SJSA1 (cell line): Measurements from ENCODE around the gene ZNF26. TPM values are rescaled to one million over a fixed set of nuclear protein-coding genes. Genes with fewer than 3 reads are reported as not detected.
"Not testable (repeated sequence)": the region's sequence is repeated elsewhere in the genome, so short reads cannot be mapped to it uniquely, and the experiment has no call there.

Experiments
- DNase-seq, 2 experiments: peaks; one replicate each; pipeline ENCODE4 v3.0.0-alpha.2; 2015 to 2020; ENCODE audit warnings: low spot score in 2 of 2, low read depth in 1 of 2
- H3K27ac ChIP-seq: fragments of 250-450 bp; sonication (Bioruptor Pico); 2 replicates; pipeline ENCODE4 v1.5.1; 2020; ENCODE audit warnings: mild to moderate bottlenecking, moderate library complexity
- H3K27me3 ChIP-seq: fragments of 250-450 bp; sonication (Bioruptor Pico); replicated peaks from 2 replicates; pipeline ENCODE4 v1.5.1; 2020; ENCODE audit warnings: mild to moderate bottlenecking, moderate library complexity
- H3K36me3 ChIP-seq: fragments of 250-450 bp; sonication (Bioruptor Pico); 2 replicates; pipeline ENCODE4 v1.5.1; 2020; ENCODE audit warnings: mild to moderate bottlenecking
- H3K4me1 ChIP-seq: fragments of 250-450 bp; sonication (Bioruptor Pico); replicated peaks from 2 replicates; pipeline ENCODE4 v1.6.1; 2021; ENCODE audit warnings: mild to moderate bottlenecking
- H3K4me3 ChIP-seq: fragments of 250-450 bp; sonication (Bioruptor Pico); 2 replicates; pipeline ENCODE4 v1.5.1; 2020; ENCODE audit warnings: mild to moderate bottlenecking
- H3K9me3 ChIP-seq: fragments of 250-450 bp; sonication (Bioruptor Pico); replicated peaks from 2 replicates; pipeline ENCODE4 v1.5.1; 2020; ENCODE audit warnings: mild to moderate bottlenecking
- total RNA-seq: library from RNA; depleted of rRNA; stranded (reverse); fragments of >200 nt; shearing (Covaris generic); gene quantifications from 2 replicates; pipeline ENCODE4 v1.2.3, GENCODE V29; 2014; rRNA removed

The ZNF26 gene, protein sequence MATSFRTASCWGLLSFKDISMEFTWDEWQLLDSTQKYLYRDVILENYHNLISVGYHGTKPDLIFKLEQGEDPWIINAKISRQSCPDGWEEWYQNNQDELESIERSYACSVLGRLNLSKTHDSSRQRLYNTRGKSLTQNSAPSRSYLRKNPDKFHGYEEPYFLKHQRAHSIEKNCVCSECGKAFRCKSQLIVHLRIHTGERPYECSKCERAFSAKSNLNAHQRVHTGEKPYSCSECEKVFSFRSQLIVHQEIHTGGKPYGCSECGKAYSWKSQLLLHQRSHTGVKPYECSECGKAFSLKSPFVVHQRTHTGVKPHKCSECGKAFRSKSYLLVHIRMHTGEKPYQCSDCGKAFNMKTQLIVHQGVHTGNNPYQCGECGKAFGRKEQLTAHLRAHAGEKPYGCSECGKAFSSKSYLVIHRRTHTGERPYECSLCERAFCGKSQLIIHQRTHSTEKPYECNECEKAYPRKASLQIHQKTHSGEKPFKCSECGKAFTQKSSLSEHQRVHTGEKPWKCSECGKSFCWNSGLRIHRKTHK
- total RNA-seq: 5.8 and 10.4 TPM in 2 replicates

DNA sequence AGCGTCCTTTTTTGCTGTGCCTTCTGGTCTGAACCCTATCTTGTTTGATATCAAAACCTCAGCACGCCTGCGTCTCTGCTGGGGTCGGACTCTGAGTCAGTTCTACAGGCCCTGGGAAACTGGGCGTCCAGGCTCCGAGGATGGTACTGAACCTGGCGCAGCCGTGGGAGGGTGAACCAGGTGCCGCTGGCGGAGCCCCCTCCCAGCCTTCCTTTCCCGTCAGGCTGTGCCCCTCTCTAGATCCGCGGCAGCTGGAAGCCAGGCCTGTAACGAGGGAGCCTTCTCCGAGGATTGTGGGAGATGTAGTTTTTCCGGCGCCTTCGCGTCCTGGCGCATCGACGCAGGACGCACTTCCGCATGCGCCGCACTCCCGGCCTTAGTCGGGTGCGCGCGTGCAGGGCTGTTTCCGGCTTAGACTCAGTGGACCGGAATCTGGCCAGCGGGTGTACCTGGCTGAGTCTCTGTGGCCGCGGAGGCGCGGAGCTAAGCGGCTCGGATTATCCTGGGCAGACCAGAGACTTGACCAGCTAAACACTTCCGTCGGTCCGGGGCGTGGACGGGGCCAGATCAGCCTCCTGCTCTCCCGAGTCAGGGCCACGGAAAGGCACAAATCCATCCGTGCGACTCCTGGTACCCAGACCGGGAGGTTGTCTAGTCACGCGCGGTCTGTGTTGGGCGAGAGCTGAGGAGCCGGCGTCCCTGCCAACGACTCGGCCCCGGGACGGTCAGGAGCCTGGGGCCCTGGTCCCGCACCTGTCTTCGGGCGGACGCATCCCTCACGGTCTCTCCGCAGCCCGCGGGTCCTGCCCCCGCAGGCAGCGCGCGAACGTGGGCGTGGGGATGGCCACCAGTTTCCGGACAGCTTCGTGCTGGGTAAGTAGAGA is at the start of gene ZNF26:
Gene ZNF26, plus strand, starts transcription at position 367 of the 884 bp plus-strand sequence. Its CDS starts 474 bp downstream, at position 841.
- Histone ChIP-seq H3K4me1 (no peaks in the 10 kb centered on the region), H3K9me3 (0 out of 2 replicates have a peak, but pooled peaks cover 10% of the 10 kb centered on the region), H3K27ac (no peak within 1 kb of the TSS), H3K36me3 (no peaks in the 10 kb centered on the region), H3K4me3 (peak within 1 kb of the TSS; percentile 56), H3K27me3 (no peaks in the 10 kb centered on the region)
- DNase-seq: peak; percentile 53 to 68

DNA sequence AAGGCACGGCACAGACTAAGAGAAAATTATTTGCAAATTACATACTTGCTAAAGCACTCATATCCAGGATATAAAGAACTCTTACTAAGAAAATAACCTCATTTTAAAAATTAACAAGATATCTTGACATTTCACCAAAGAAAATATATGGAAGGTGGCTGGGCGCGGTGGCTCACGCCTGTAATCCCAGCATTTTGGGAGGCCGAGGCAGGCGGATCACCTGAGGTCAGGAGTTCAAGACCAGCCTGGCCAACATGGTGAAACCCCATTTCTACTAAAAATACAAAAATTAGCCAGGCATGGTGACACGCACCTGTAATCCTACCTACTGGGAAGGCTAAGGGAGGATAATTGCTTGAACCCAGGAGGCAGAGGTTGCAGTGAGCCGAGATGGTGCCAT is 49.2 kb upstream of the ZNF26 start:
- not testable (repeated sequence) for H3K36me3 ChIP-seq, H3K4me1 ChIP-seq
- H3K9me3 ChIP-seq: peaks cover 68% of the 10 kb centered on the region

DNA sequence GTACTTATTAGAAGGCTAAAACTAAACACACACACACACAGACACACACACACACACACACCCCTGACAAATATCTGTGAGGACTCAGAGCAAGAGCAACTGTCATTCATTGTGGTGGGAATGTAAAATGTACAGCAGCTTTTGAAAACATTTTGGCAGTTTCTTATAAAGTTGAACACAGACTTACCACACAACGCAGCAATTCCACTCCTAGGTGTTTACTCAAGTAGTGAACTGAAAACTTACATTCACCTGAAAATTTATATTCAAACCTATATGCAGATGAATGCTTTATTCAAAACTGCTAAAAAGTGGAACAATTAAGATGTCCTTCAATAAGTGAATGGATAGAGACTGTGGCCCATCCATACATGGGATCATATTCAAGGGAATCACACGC is 48.7 kb upstream of the ZNF26 start:
- H3K4me1 ChIP-seq: no peaks in the 10 kb centered on the region

More for the DNA sequence above, 49.2 kb upstream of the ZNF26 start:
- not testable (repeated sequence) for H3K4me3 ChIP-seq, H3K27ac ChIP-seq, H3K27me3 ChIP-seq
- DNase-seq: peak in 1 of 2 experiments; percentile 69

DNA sequence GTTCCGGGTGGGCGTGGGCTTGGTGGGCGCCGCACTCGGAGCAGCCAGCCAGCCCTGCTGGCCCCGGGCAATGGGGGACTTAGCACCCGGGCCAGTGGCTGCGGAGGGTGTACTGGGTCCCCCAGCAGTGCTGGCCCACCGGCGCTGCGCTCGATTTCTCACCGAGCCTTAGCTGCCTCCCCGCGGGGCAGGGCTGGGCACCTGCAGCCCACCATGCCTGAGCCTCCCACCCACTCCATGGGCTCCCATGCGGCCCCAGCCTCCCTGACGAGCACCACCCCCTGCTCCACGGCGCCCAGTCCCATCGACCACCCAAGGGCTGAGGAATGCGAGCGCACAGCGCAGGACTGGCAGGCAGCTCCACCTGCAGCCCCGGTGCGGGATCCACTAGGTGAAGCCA is 47.4 kb upstream of the ZNF26 start:
- peaks cover 69% of the 10 kb centered on the region for H3K9me3 ChIP-seq
- H3K27me3 ChIP-seq, H3K27ac ChIP-seq, H3K36me3 ChIP-seq, H3K4me1 ChIP-seq, H3K4me3 ChIP-seq: not testable (repeated sequence)
- DNase-seq: peak in 1 of 2 experiments; percentile 86

More for the DNA sequence above, 48.7 kb upstream of the ZNF26 start:
- peaks cover 70% of the 10 kb centered on the region for H3K9me3 ChIP-seq
- no peaks in the 10 kb centered on the region for H3K36me3 ChIP-seq
- H3K4me3 ChIP-seq: no peak overlapping the region
- peak in 1 of 2 experiments; percentile 59 for DNase-seq
- peaks cover 7% of the 10 kb centered on the region; the same call in 1 of the 2 replicates for H3K27me3 ChIP-seq
- no peak overlapping the region for H3K27ac ChIP-seq

DNA sequence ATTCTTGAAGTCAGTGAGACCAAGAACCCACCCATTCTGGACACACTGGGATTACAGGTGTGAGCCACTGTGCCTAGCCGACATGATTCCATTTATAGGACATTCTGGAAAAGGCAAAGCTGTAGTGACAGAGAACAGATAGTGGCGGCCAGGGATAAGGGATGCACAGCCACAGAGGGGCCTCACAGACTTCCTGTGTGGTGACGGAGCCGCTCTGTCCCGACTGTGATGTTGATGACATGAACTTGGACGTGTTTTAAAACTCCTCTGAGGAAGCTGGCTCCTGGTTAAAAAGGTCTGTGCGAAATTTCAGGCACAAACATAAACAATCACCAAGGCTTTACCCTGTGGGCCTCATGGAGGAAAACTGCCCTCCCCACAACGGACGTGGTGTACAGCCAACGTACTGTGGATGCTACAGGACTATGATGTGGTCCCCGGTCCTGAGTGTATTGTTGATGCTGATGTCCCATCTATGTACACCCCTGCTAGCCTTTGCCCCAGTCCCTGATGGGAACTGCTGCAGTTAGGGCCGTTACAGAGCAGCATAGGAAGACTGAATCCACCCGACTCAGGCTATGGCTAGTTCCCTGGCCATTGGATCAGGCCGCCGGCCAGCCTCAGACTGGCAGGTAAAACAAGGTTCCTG is 46.0 kb upstream of the ZNF26 start:
- Histone ChIP-seq H3K4me3 (no peak overlapping the region), H3K27me3 (peaks cover 16% of the 10 kb centered on the region), H3K4me1 (no peaks in the 10 kb centered on the region), H3K36me3 (no peaks in the 10 kb centered on the region), H3K27ac (no peak overlapping the region), H3K9me3 (peaks cover 65% of the 10 kb centered on the region)
- DNase-seq: peak; percentile 52 to 84

DNA sequence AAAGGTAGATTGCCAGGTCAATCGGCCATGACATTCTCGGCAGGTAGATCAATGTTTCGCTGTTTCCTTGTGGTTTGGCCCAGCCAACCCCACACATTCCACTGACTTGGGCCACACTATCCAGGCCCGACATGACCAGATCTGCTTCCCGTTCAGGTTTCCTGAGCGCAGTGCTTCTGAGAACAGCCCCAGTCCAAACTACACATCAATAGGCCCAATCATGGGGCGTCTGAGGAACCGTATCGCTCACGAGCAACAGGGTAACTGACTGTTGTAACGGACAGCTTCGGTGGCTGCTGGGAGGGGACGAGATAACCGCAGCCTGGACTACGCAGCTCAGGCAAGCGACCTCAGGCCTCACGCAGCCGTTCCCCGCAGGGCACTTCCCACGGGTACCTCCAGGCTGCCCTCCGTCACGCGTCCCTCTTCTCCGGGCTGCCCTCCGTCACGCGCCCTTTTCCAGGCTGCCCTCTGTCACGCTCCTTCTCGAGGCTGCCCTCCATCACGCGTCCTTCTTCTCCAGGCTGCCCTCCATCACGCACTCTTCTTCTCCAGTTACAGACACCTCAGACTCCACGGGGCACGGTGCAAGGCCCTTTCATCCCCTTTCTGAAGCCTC is 44.7 kb upstream of the ZNF26 start:
- Histone ChIP-seq H3K27ac (no peak overlapping the region), H3K4me3 (no peak overlapping the region), H3K4me1 (no peaks in the 10 kb centered on the region), H3K36me3 (no peaks in the 10 kb centered on the region), H3K9me3 (peaks cover 69% of the 10 kb centered on the region), H3K27me3 (peaks cover 25% of the 10 kb centered on the region)
- DNase-seq: peak; percentile 56 to 88

DNA sequence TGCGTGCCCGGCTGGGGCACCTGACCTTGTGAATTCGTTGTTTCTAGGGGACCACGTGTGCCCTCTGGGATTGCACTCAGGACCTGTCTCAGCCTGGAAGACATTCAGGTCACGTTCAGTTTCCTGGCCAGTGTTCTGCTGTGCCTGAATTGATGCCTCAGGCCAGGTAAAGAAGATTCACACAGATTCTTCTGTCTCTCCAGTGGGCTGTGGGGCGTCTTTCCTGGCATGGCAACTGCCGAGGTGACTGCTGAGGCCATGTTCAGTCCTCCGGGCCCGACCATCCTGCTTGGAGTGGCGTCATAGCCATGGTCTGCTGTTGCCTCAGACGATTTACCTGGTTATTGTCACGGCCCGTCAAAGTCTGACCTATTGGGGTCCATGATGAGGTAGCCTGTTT is 43.6 kb upstream of the ZNF26 start:
- H3K27ac ChIP-seq: no peak overlapping the region
- H3K36me3 ChIP-seq: no peaks in the 10 kb centered on the region
- H3K4me1 ChIP-seq: no peaks in the 10 kb centered on the region
- H3K4me3 ChIP-seq: no peak overlapping the region
- H3K27me3 ChIP-seq: peaks cover 30% of the 10 kb centered on the region
- H3K9me3 ChIP-seq: peaks cover 72% of the 10 kb centered on the region
- DNase-seq: peak; percentile 40 to 89

DNA sequence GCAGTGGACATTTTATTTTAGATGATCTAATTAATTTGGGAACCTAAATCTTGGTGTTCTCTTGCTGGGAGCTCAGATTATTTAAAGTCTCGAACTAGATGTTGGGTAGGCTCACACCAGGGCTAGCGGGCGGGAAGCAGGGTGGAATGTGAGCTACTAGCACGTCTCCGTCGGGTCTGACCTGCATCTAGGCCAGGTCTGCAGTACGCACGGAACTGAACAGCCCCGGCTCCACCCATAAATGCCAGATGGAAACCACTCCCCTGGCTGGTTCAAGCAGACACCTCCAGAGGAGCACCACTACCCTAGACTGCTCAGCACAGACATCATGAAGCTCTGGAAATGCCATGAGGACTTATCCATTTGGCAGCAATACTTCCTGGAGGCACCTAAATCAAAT is 40.4 kb upstream of the ZNF26 start:
- peaks cover 84% of the 10 kb centered on the region for H3K9me3 ChIP-seq

DNA sequence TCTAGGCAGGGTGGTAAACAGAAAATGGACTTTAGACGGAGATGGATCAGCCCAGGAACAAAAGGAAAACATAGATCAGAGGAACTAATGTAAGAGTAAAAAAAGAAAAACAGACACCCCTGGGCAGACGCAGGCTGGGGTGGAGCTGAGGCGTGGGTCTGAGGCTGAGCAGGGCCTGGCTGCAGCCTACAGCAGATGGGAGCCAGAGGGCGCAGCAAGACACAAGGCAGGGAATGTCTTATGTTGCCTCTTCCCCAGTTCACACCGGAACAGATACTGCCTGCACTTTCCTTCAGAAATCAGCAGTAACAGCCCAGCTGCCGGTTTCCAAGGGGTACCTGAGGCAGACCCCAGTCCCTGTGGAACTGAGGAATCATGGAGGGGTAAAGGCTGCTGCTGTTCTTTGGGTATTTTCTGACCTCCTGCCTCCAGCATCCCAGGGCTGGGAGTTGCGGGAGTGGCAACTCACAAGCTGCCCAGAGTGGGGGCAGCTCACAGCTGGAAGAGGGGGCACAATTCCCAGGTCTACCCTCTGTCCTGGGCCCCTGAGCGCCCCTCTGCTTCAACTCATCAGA is 39.8 kb upstream of the ZNF26 start:
- H3K36me3 ChIP-seq: peaks cover 4% of the 10 kb centered on the region; the same call in 1 of the 2 replicates
- peaks cover 25% of the 10 kb centered on the region for H3K27me3 ChIP-seq
- H3K27ac ChIP-seq: no peak overlapping the region
- DNase-seq: peak; percentile 69 to 88
- H3K4me1 ChIP-seq: peaks cover 8% of the 10 kb centered on the region
- H3K9me3 ChIP-seq: peaks cover 84% of the 10 kb centered on the region
- H3K4me3 ChIP-seq: no peak overlapping the region

More for the DNA sequence above, 40.4 kb upstream of the ZNF26 start:
- peak in 1 of 2 experiments; percentile 90 for DNase-seq
- Histone ChIP-seq H3K27me3 (peaks cover 25% of the 10 kb centered on the region), H3K36me3 (peaks cover 3% of the 10 kb centered on the region; the same call in 1 of the 2 replicates), H3K4me3 (no peak overlapping the region), H3K4me1 (peaks cover 3% of the 10 kb centered on the region), H3K27ac (no peak overlapping the region)

DNA sequence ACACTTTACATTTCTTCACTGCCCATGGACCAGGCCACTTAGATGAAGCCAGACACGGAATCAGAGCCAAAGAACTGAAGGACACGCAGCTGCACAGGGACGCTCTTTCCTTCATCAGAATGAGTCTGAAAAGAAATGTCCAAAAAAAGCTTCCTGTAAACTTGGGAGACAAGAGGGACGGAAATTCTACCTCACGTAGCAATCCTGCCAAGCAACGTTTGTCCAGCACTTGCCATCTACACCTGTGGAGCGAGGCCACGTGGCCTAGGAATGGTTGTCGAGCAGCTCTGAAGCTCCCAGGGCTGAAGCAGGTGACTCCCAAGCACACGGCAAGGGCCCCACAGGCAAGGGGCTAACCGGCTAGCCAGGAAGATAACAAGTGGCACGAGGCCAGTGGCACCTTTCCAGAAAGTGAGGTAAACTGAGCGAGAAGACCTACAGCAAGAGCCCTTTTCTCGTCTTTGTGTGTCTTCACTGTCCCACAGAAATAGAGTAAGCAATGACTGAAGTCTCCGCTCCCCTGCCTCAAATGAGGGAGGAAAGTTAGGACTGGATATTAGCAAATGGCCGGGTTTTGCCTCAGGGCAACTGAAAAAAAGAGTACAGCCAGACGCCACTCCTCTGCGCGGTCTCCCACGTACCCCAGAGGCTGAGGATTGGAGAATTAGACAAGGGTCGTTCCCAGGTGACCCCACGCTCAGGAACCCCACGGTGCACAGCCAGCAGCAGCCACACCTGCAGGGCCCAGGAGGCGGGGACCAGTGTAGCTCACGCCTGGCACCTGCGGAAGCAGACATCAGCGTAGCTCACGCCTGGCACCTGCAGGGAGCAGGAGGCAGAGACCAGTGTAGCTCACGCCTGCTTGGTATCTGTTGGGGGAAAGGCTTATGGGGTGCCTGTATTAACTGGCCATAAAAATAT is 37.8 kb upstream of the ZNF26 start:
- peaks cover 4% of the 10 kb centered on the region; the same call in 1 of the 2 replicates for H3K36me3 ChIP-seq
- H3K4me3 ChIP-seq: no peak overlapping the region
- H3K9me3 ChIP-seq: peaks cover 85% of the 10 kb centered on the region
- peaks cover 8% of the 10 kb centered on the region for H3K4me1 ChIP-seq
- DNase-seq: peak; percentile 64 to 91
- peaks cover 25% of the 10 kb centered on the region for H3K27me3 ChIP-seq
- no peak overlapping the region for H3K27ac ChIP-seq

DNA sequence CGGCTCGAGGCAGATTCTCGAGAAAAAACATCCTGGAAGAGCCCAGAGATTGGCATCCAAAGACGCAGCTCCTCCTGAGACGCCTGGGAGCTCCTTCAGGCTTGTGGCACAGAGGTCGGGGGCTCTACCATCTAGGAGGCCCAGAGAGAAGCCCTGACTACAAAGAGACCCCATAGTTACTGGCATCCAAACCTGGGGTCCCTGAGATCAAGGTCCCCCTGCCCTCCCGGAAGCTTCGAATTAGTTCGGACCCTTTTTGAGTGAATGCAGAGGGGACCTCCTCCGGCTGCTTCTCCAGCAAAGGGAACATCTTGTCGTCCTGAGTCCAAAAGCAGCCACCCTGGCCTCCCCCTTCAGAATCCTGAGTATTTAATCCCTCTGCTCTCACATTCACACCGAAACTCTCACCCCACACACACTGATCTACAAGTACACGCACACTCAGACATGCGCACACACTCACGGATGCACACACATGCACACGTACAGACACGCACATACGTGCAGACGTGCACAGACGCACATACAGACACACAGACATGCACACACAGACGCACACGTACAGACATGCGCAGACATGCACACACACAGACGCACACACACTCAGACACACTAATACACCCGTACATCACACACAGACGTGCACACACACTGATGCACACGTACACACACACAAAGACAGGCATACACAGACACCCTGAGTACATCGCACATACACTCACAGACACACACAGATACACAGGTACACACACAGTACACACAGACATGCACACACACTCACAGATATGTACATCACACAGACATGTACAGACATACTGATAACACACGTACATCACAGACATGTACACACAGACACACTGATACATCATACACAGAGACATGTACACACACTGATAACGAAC is 36.0 kb upstream of the ZNF26 start:
- H3K4me1 ChIP-seq: peaks cover 8% of the 10 kb centered on the region
- H3K4me3 ChIP-seq: no peak overlapping the region
- peak; percentile 61 to 89 for DNase-seq
- peaks cover 78% of the 10 kb centered on the region for H3K9me3 ChIP-seq
- no peak overlapping the region for H3K27ac ChIP-seq
- peaks cover 4% of the 10 kb centered on the region; the same call in 1 of the 2 replicates for H3K36me3 ChIP-seq
- H3K27me3 ChIP-seq: peaks cover 17% of the 10 kb centered on the region
